Stimulated activated CD4-positive, alpha-beta T cell treated with anti-CD3 and anti-CD28 coated beads, Interleukin-12 subunit alpha, Interleukin-12 subunit beta, amount 100 ng/mL, for 48 hours (primary cell): ENCODE results near the gene BCL2L14.

ENCODE experiments used
- DNase-seq, 3 donors: peaks; one replicate each; pipeline ENCODE4 v3.0.0-alpha.2; 2020; ENCODE audit warnings: low read depth in 2 of 3, low spot score in 1 of 3

The BCL2L14 gene

GRCh38 chr12:12070674-12071656 is at the start of gene BCL2L14:
TSS of gene BCL2L14 (plus strand) at chr12:12070939. CDS start at chr12:12079306, 8,367 bp downstream.
- no peak for DNase-seq

GRCh38 chr12:12022306-12022936 is 48.3 kb upstream of the BCL2L14 start:
- no peak for DNase-seq

GRCh38 chr12:12023456-12023855 is 47.3 kb upstream of the BCL2L14 start:
- no peak for DNase-seq

GRCh38 chr12:12024911-12025682 is 45.6 kb upstream of the BCL2L14 start:
- peak in 1 of 3 donors; percentile 28 for DNase-seq

GRCh38 chr12:12025799-12026386 is 44.8 kb upstream of the BCL2L14 start:
- DNase-seq, result no peak

- DNase-seq, result no peak
Measured at GRCh38 chr12:12028668-12029402, 41.9 kb upstream of the BCL2L14 start.

- no peak for DNase-seq
Measured at GRCh38 chr12:12029653-12030052, 41.1 kb upstream of the BCL2L14 start.

- DNase-seq, result no peak
Measured at GRCh38 chr12:12032260-12032791, 38.4 kb upstream of the BCL2L14 start.

- peak; percentile 40 to 65 (median 61) for DNase-seq
Measured at GRCh38 chr12:12032851-12033797, 37.6 kb upstream of the BCL2L14 start.

- DNase-seq, result no peak
Measured at GRCh38 chr12:12033824-12034223, 36.9 kb upstream of the BCL2L14 start.

GRCh38 chr12:12034344-12034743 is 36.4 kb upstream of the BCL2L14 start:
- no peak for DNase-seq

- no peak for DNase-seq
Measured at GRCh38 chr12:12035229-12035628, 35.5 kb upstream of the BCL2L14 start.

- no peak for DNase-seq
Measured at GRCh38 chr12:12036901-12037300, 33.8 kb upstream of the BCL2L14 start.

- DNase-seq, result no peak
Measured at GRCh38 chr12:12039897-12040296, 30.8 kb upstream of the BCL2L14 start.

GRCh38 chr12:12046401-12046800 is 24.3 kb upstream of the BCL2L14 start:
- no peak for DNase-seq

- no peak for DNase-seq
Measured at GRCh38 chr12:12047682-12048081, 23.1 kb upstream of the BCL2L14 start.

- DNase-seq, result no peak
Measured at GRCh38 chr12:12048266-12048665, 22.5 kb upstream of the BCL2L14 start.

- no peak for DNase-seq
Measured at GRCh38 chr12:12048714-12049113, 22.0 kb upstream of the BCL2L14 start.

- DNase-seq, result no peak
Measured at GRCh38 chr12:12051668-12052067, 19.1 kb upstream of the BCL2L14 start.
